CD14-positive monocyte (primary cell): ENCODE results near the gene PLA2G4D. TPM values are rescaled to one million over a fixed set of nuclear protein-coding genes. Genes with fewer than 3 reads are reported as not detected.
A peak's percentile ranks its signal among the peaks of the same experiment; 100 is the strongest.

Experiments
- DNase-seq, 3 donors: peaks; one replicate each; pipeline ENCODE4 v3.0.0-alpha.2; 2011 to 2022
- H2AFZ ChIP-seq: 2 replicates; pipeline ENCODE4 v1.6.0; 2012; ENCODE audit warnings: mild to moderate bottlenecking, low read depth, low read length, inconsistent platforms; ENCODE audit not compliant: insufficient read depth, poor library complexity, severe bottlenecking
- H3K27ac ChIP-seq, 2 donors: 1 replicate in 1 of 2; 2 replicates in 1 of 2; pipeline ENCODE4 v1.5.1; 2012 to 2013; ENCODE audit warnings: low read length in 2 of 2, control low read depth in 1 of 2, inconsistent platforms in 1 of 2, low read depth in 1 of 2, mild to moderate bottlenecking in 1 of 2
- H3K27me3 ChIP-seq, 2 donors: one replicate each; pipeline versions ENCODE4 v1.6.0 to v1.6.1; 2011 to 2013; ENCODE audit warnings: low read length in 2 of 2; ENCODE audit not compliant: control insufficient read depth in 2 of 2, insufficient read depth in 2 of 2
- H3K36me3 ChIP-seq, 2 donors: replicated peaks in 1 of 2; 1 replicate in 1 of 2; 2 replicates in 1 of 2; pipeline versions ENCODE4 v1.5.1 to v1.6.1; 2012 to 2013; ENCODE audit warnings: low read length in 2 of 2, control low read depth in 1 of 2, inconsistent platforms in 1 of 2, mild to moderate bottlenecking in 1 of 2; ENCODE audit not compliant: insufficient read depth in 2 of 2, control insufficient read depth in 1 of 2
- H3K4me1 ChIP-seq, 2 donors: 1 replicate in 1 of 2; 2 replicates in 1 of 2; pipeline versions ENCODE4 v1.5.1 to v1.6.1; 2012 to 2013; ENCODE audit warnings: low read length in 2 of 2, control low read depth in 1 of 2, inconsistent platforms in 1 of 2, mild to moderate bottlenecking in 1 of 2, moderate library complexity in 1 of 2; ENCODE audit not compliant: insufficient read depth in 2 of 2, control insufficient read depth in 1 of 2
- H3K4me2 ChIP-seq: replicated peaks from 2 replicates; pipeline ENCODE3; 2012; ENCODE audit warnings: low read length, moderate library complexity, mild to moderate bottlenecking; ENCODE audit not compliant: poor library complexity, severe bottlenecking; ENCODE audit errors: extremely low read depth
- H3K4me3 ChIP-seq, 3 experiments: fragments of 200-600 bp in 1 of 3; sonication (generic) in 1 of 3; replicated peaks in 1 of 3; 1 replicate in 2 of 3; 2 replicates in 1 of 3; pipeline ENCODE4 v1.5.1; 2011 to 2013; ENCODE audit warnings: low read length in 3 of 3, mild to moderate bottlenecking in 3 of 3, control low read depth in 2 of 3, low read depth in 2 of 3, inconsistent platforms in 1 of 3, moderate library complexity in 1 of 3
- H3K79me2 ChIP-seq: 2 replicates; pipeline ENCODE4 v1.6.0; 2012; ENCODE audit warnings: mild to moderate bottlenecking, control low read depth, inconsistent platforms, low read length, moderate library complexity; ENCODE audit not compliant: insufficient read depth
- H3K9ac ChIP-seq: 2 replicates; pipeline ENCODE4 v1.6.0; 2017; ENCODE audit warnings: low read length, mild to moderate bottlenecking; ENCODE audit not compliant: insufficient read depth, poor library complexity, severe bottlenecking
- H3K9me3 ChIP-seq, 2 donors: replicated peaks in 1 of 2; 1 replicate in 1 of 2; 2 replicates in 1 of 2; pipeline versions ENCODE4 v1.5.1 to v1.6.1; 2012 to 2013; ENCODE audit warnings: low read length in 2 of 2, control low read depth in 1 of 2; ENCODE audit not compliant: control insufficient read depth in 1 of 2, insufficient read depth in 1 of 2
- H4K20me1 ChIP-seq: 2 replicates; pipeline ENCODE4 v1.6.0; 2012; ENCODE audit warnings: mild to moderate bottlenecking, low read length, control low read depth, moderate library complexity; ENCODE audit not compliant: insufficient read depth
- H3K27ac Mint-ChIP-seq, 7 donors: one replicate each; pipeline ENCODE4 v1.8.0; 2020; ENCODE audit warnings: mild to moderate bottlenecking in 7 of 7, mixed read lengths in 7 of 7, moderate library complexity in 6 of 7, inconsistent platforms in 2 of 7
- H3K27me3 Mint-ChIP-seq, 3 donors: one replicate each; pipeline ENCODE4 v1.8.0; 2021 to 2022; ENCODE audit warnings: low read depth in 3 of 3, mild to moderate bottlenecking in 3 of 3, mixed read lengths in 3 of 3, moderate library complexity in 3 of 3, inconsistent platforms in 1 of 3
- H3K36me3 Mint-ChIP-seq, 2 donors: one replicate each; pipeline ENCODE4 v1.8.0; 2020; ENCODE audit warnings: mixed read lengths in 2 of 2, inconsistent platforms in 1 of 2, mild to moderate bottlenecking in 1 of 2
- H3K4me1 Mint-ChIP-seq: one replicate; pipeline ENCODE4 v1.8.0; 2020; ENCODE audit warnings: mild to moderate bottlenecking, mixed read lengths
- H3K4me3 Mint-ChIP-seq, 2 donors: one replicate each; pipeline ENCODE4 v1.8.0; 2020; ENCODE audit warnings: mild to moderate bottlenecking in 2 of 2, mixed read lengths in 2 of 2, moderate library complexity in 1 of 2
- H3K9me3 Mint-ChIP-seq, 7 donors: one replicate each; pipeline ENCODE4 v1.8.0; 2020 to 2022; ENCODE audit warnings: mixed read lengths in 7 of 7, mild to moderate bottlenecking in 6 of 7, moderate library complexity in 6 of 7, inconsistent platforms in 2 of 7
- CTCF ChIP-seq: fragments of 200-600 bp; IDR thresholded peaks from one replicate; pipeline ENCODE4 v1.8.0; 2022; ENCODE audit warnings: antibody characterized with exemption, mild to moderate bottlenecking
- WGBS: methylation state at CpG from one replicate; pipeline ENCODE4 v1.1.5; 2013; ENCODE audit warnings: missing lambda C conversion rate; ENCODE audit not compliant: insufficient coverage; 5-methylcytosine and 5-hydroxymethylcytosine counted together
- intact Hi-C, 2 donors: fragments of 100-400 bp; cut with micrococcal nuclease; formaldehyde crosslinking; loops; one replicate each; pipeline versions ENCODE4 v1.15.0 to v1.15.1; 2023
- polyA plus RNA-seq, 3 donors: library from polyadenylated mRNA; depleted of rRNA in 1 of 3; unstranded in 2 of 3; stranded (reverse) in 1 of 3; fragments of 300-500 nt in 2 of 3; fragments of >200 nt in 1 of 3; fragmentation: Illumina TruSeq in 2 of 3; gene quantifications; 1 replicate in 2 of 3; 2 replicates in 1 of 3; pipeline ENCODE4 v1.2.3, GENCODE V29; 2012 to 2021

Gene PLA2G4D
- polyA plus RNA-seq, 3 donors, result not detected

- peaks cover 5% of the 10 kb centered on the region for H3K4me1 Mint-ChIP-seq
- no peaks in the 10 kb centered on the region for H3K36me3 ChIP-seq
- no peak overlapping the region for H3K27ac ChIP-seq
- H3K36me3 Mint-ChIP-seq, result no peaks in the 10 kb centered on the region
- TF ChIP-seq CTCF, result no peak
- no peak overlapping the region for H3K4me3 ChIP-seq
- WGBS, result 66% methylated on average over 3 of the region's 3 CpGs
- H3K27ac Mint-ChIP-seq, result peak overlapping the region in 1 of 7 donors; percentile 21
- H3K4me2 ChIP-seq, result no peak overlapping the region
- no peak overlapping the region for H3K4me3 Mint-ChIP-seq
- no peaks in the 10 kb centered on the region for H3K27me3 ChIP-seq
- no peaks in the 10 kb centered on the region for H4K20me1 ChIP-seq
- intact Hi-C loops, result loop anchor here in 1 of 2 donors (5.0 kb wide), 1 partner anchor 152 kb away; no protein-coding TSS in a partner anchor
- no peaks in the 10 kb centered on the region for H3K79me2 ChIP-seq
- peaks cover 0 to 2% (median 0%) of the 10 kb centered on the region in 3 donors for H3K27me3 Mint-ChIP-seq
- H3K9ac ChIP-seq, result no peak overlapping the region
- no peak overlapping the region for H2AFZ ChIP-seq
- no peaks in the 10 kb centered on the region for H3K4me1 ChIP-seq
- no peaks in the 10 kb centered on the region for H3K9me3 ChIP-seq
- no peak for DNase-seq
- no peaks in the 10 kb centered on the region for H3K9me3 Mint-ChIP-seq
These were observed 44.6 kb upstream of the PLA2G4D start for GRCh38 chr15:42138968-42139386.

- H3K4me3 Mint-ChIP-seq, result no peak overlapping the region
- Histone ChIP-seq H3K4me3 (no peak overlapping the region), H4K20me1 (no peaks in the 10 kb centered on the region), H3K4me1 (no peaks in the 10 kb centered on the region), H3K27me3 (no peaks in the 10 kb centered on the region), H3K36me3 (no peaks in the 10 kb centered on the region), H3K79me2 (no peaks in the 10 kb centered on the region), H3K9ac (no peak overlapping the region), H2AFZ (no peak overlapping the region), H3K27ac (no peak overlapping the region), H3K4me2 (no peak overlapping the region), H3K9me3 (no peaks in the 10 kb centered on the region)
- no peak overlapping the region for H3K27ac Mint-ChIP-seq
- intact Hi-C loops, result loop anchor here in 1 of 2 donors (5.0 kb wide), 1 partner anchor 151 kb away; no protein-coding TSS in a partner anchor
- 92% methylated on average over 4 of the region's 4 CpGs for WGBS
- peaks cover 5% of the 10 kb centered on the region for H3K4me1 Mint-ChIP-seq
- no peak for DNase-seq
- H3K36me3 Mint-ChIP-seq, result no peaks in the 10 kb centered on the region
- TF ChIP-seq CTCF, result no peak
- peaks cover 0 to 2% (median 0%) of the 10 kb centered on the region in 3 donors for H3K27me3 Mint-ChIP-seq
- no peaks in the 10 kb centered on the region for H3K9me3 Mint-ChIP-seq
These were observed 44.0 kb upstream of the PLA2G4D start for GRCh38 chr15:42138411-42138810.
